Hepatocyte (in vitro differentiated cells): ENCODE measurements around the gene SRRM3. TPM values are rescaled to one million over a fixed set of nuclear protein-coding genes. Genes with fewer than 3 reads are reported as not detected.

Experiments
- DNase-seq: peaks from one replicate; pipeline ENCODE4 v3.0.0-alpha.2; 2016; ENCODE audit warnings: low spot score
- H2AFZ ChIP-seq: fragments of 200-600 bp; sonication (generic); 2 replicates; pipeline ENCODE4 v1.6.0; 2016; ENCODE audit warnings: antibody characterized with exemption, mild to moderate bottlenecking
- H3K27ac ChIP-seq: fragments of 200-600 bp; sonication (generic); 2 replicates; pipeline ENCODE4 v1.5.1; 2016; ENCODE audit warnings: mild to moderate bottlenecking
- H3K27me3 ChIP-seq: fragments of 200-600 bp; sonication (generic); 2 replicates; pipeline ENCODE4 v1.6.1; 2016
- H3K36me3 ChIP-seq: fragments of 200-600 bp; sonication (generic); replicated peaks from 2 replicates; pipeline ENCODE4 v1.5.1; 2016; ENCODE audit warnings: low read depth; ENCODE audit not compliant: insufficient read depth
- H3K4me1 ChIP-seq: fragments of 200-600 bp; sonication (generic); 2 replicates; pipeline ENCODE4 v1.5.1; 2016; ENCODE audit warnings: mild to moderate bottlenecking, moderate library complexity; ENCODE audit not compliant: insufficient read depth
- H3K4me2 ChIP-seq: fragments of 200-600 bp; sonication (generic); 2 replicates; pipeline ENCODE4 v1.6.0; 2016
- H3K4me3 ChIP-seq: fragments of 200-600 bp; sonication (generic); 2 replicates; pipeline ENCODE4 v1.5.1; 2016; ENCODE audit warnings: mild to moderate bottlenecking
- H3K79me2 ChIP-seq: fragments of 200-600 bp; sonication (generic); 2 replicates; pipeline ENCODE4 v1.6.0; 2017; ENCODE audit warnings: mild to moderate bottlenecking
- H3K9me2 ChIP-seq: fragments of 200-600 bp; sonication (generic); replicated peaks from 2 replicates; pipeline ENCODE4 v1.6.0; 2017; ENCODE audit warnings: mild to moderate bottlenecking; ENCODE audit not compliant: insufficient read depth
- H3K9me3 ChIP-seq: fragments of 200-600 bp; sonication (generic); 2 replicates; pipeline ENCODE4 v1.5.1; 2016; ENCODE audit warnings: low read depth, mild to moderate bottlenecking
- H4K20me1 ChIP-seq: fragments of 200-600 bp; sonication (generic); 2 replicates; pipeline ENCODE4 v1.6.0; 2016; ENCODE audit warnings: mild to moderate bottlenecking; ENCODE audit not compliant: insufficient read depth, poor library complexity, severe bottlenecking
- EZH2 ChIP-seq: fragments of 200-600 bp; sonication (generic); IDR thresholded peaks from 2 replicates; pipeline ENCODE4 v1.6.1; 2016; ENCODE audit warnings: antibody characterized with exemption, mild to moderate bottlenecking, borderline replicate concordance
- EZH2phosphoT487 ChIP-seq: fragments of 200-600 bp; sonication (generic); IDR thresholded peaks from one replicate; pipeline ENCODE4 v1.6.1; 2018; ENCODE audit warnings: antibody characterized with exemption, mild to moderate bottlenecking, low read depth, moderate library complexity; ENCODE audit not compliant: unreplicated experiment, severe bottlenecking
- WGBS: methylation state at CpG from one replicate; pipeline ENCODE4 v1.1.6; 2016; ENCODE audit warnings: low lambda C conversion rate; ENCODE audit errors: missing lambda C conversion rate; 5-methylcytosine and 5-hydroxymethylcytosine counted together
- polyA plus RNA-seq: library from polyadenylated mRNA; unstranded; fragments of >200 nt; fragmentation: Nextera tagmentation; extraction: Ambion mirVana; gene quantifications from 2 replicates; pipeline ENCODE4 v1.2.1, GENCODE V29; 2016
- total RNA-seq: library from RNA; depleted of rRNA; stranded (reverse); fragments of >200 nt; gene quantifications from 2 replicates; pipeline ENCODE4 v1.2.3, GENCODE V29; 2014
- TF ChIP-seq, protein P1 (sequence below): fragments of 200-600 bp; sonication (generic); IDR thresholded peaks from 2 replicates; pipeline ENCODE4 v1.5.1; 2016; ENCODE audit warnings: antibody characterized with exemption, mild to moderate bottlenecking; ENCODE audit not compliant: poor library complexity

Gene SRRM3
- total and polyA plus RNA-seq, 2 experiments from 2014 or later = 1.5 to 2.3 TPM

DNA sequence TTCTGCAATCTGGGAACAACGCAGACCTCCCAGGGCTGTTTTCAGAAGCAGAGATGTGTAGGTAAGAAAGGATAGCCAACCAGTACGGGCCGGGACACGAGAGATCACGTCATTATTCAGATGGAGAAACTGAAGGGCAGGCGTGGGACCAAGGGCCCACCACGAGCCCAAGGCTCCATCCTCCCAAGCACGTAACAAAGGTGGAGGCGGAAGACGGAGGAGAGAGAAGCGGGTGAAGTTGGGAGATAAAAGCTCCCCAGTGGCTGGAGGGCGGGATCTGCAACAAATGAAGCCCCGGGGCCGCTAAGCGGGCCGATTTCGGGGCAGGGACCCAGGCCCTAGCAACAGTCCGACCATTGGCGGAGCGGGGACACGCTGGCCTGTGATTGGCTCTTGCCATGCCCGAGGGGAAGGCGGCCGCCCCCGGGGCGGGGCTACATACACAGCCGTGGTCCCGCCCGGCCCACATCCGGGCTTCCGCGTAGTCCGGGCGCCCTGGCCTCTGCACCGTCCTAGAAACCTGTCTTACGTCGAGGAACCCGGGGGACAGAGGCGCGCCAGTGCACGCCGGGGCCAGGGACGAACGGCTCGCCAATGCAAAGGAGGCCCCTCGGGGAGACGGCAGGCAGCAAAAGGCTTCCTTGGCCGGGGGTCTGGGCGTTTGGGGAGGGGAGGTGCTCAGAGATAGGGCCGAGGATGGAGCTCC lies 116.2 kb downstream of the SRRM3 start:
- H3K4me2 ChIP-seq = peak overlapping the region; percentile 85
- peak; percentile 99 for DNase-seq
- H3K9me3 ChIP-seq = no peaks in the 10 kb centered on the region
- peak overlapping the region; percentile 98 for H3K27ac ChIP-seq
- H3K4me3 ChIP-seq = peak overlapping the region; percentile 70
- TF ChIP-seq EZH2 (no peak), EZH2phosphoT487 (no peak)
- TF ChIP-seq, protein P1, sequence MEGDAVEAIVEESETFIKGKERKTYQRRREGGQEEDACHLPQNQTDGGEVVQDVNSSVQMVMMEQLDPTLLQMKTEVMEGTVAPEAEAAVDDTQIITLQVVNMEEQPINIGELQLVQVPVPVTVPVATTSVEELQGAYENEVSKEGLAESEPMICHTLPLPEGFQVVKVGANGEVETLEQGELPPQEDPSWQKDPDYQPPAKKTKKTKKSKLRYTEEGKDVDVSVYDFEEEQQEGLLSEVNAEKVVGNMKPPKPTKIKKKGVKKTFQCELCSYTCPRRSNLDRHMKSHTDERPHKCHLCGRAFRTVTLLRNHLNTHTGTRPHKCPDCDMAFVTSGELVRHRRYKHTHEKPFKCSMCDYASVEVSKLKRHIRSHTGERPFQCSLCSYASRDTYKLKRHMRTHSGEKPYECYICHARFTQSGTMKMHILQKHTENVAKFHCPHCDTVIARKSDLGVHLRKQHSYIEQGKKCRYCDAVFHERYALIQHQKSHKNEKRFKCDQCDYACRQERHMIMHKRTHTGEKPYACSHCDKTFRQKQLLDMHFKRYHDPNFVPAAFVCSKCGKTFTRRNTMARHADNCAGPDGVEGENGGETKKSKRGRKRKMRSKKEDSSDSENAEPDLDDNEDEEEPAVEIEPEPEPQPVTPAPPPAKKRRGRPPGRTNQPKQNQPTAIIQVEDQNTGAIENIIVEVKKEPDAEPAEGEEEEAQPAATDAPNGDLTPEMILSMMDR = no peak
- no peaks in the 10 kb centered on the region for H3K36me3 ChIP-seq
- no peaks in the 10 kb centered on the region for H4K20me1 ChIP-seq
- H3K9me2 ChIP-seq = no peaks in the 10 kb centered on the region
- H3K79me2 ChIP-seq = peaks cover 20% of the 10 kb centered on the region
- WGBS = 2% methylated on average over 49 of the region's 50 CpGs
- H3K4me1 ChIP-seq = peaks cover 12% of the 10 kb centered on the region
- H3K27me3 ChIP-seq = no peaks in the 10 kb centered on the region
- H2AFZ ChIP-seq = peak overlapping the region; percentile 78

DNA sequence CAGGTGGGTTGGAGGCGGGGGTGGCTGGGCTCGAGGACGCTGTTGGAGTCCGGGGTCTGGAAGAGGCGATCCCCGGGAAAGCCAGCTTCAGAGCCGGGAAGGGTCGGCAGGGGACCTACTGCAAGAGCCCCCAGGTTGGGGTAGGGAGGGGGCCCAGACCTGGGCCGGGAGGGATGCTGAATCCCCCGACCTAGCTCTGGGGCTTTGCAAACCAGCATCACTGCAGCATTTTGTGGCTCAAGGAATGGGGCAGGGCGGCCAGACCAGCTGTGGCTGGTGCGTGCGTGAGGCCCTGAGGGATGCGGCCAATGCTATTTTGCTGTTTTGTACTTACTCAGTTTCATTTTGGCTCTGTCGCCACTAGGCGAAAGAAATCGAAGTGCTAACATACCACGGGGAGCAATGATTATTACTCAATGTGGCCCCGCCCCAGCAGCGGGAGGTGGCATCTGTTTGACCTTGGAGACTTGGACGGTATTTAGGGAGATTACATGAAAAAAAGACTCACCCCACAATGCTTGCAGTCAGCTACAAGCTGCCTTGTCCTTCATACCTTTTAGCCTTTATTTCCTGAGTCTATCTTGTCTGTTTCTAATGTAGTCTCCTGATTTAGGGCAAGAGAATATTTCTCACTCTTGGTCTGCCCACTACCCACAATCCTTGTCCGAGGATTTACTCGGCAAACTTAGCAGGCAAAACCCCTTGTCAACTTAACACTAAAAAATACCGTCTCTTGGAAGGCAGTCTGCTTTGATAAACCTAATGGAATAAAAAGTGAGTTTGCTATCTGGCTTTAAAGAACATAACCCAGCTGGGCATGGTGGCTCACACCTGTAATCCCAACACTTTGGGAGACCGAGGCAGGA lies 117.0 kb downstream of the SRRM3 start:
- peak overlapping the region; percentile 71 for H2AFZ ChIP-seq
- 5% methylated on average over 21 of the region's 25 CpGs for WGBS
- peak overlapping the region; percentile 70 for H3K4me3 ChIP-seq
- no peaks in the 10 kb centered on the region for H3K36me3 ChIP-seq
- H3K9me2 ChIP-seq = no peaks in the 10 kb centered on the region
- H3K79me2 ChIP-seq = peaks cover 20% of the 10 kb centered on the region
- TF ChIP-seq EZH2 = no peak
- TF ChIP-seq, protein P1 = peak; percentile 20
- peak overlapping the region; percentile 85 for H3K4me2 ChIP-seq
- H3K4me1 ChIP-seq = peaks cover 12% of the 10 kb centered on the region
- peak; percentile 85 for DNase-seq
- H4K20me1 ChIP-seq = no peaks in the 10 kb centered on the region
- H3K9me3 ChIP-seq = no peaks in the 10 kb centered on the region
- H3K27me3 ChIP-seq = no peaks in the 10 kb centered on the region
- peak overlapping the region; percentile 98 for H3K27ac ChIP-seq

DNA sequence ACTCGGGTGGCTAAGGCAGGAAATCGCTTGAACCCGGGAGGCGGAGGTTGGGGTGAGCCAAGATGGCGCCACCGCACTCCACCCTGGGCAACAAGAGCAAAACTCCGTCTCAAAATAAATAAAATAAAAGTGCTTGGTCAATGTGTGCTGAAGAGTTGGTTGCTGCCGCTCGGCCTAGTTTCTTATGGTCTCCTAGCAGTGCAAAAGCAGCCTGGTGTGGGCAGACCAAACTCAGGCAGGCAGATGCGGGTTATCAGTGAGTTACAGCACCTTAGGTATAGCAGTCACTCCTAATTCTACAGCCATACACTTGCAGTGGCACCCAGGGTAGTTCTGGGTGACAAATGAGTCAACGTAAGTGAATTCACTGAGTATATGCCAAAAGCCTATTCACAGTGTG lies 123.4 kb downstream of the SRRM3 start:
- TF ChIP-seq EZH2phosphoT487 (no peak), EZH2 (no peak)
- TF ChIP-seq, protein P1 = no peak

More for the DNA sequence above, 123.4 kb downstream of the SRRM3 start:
- Histone ChIP-seq H3K27me3 (no peaks in the 10 kb centered on the region), H2AFZ (no peak overlapping the region), H3K4me2 (no peak overlapping the region), H3K4me3 (no peak overlapping the region), H3K9me3 (no peaks in the 10 kb centered on the region), H3K27ac (no peak overlapping the region), H3K36me3 (no peaks in the 10 kb centered on the region), H3K79me2 (peaks cover 73% of the 10 kb centered on the region), H3K9me2 (no peaks in the 10 kb centered on the region), H4K20me1 (peaks cover 26% of the 10 kb centered on the region), H3K4me1 (no peaks in the 10 kb centered on the region)
- no peak for DNase-seq
- WGBS = over 99% methylated on average over 11 of the region's 11 CpGs
